ENCODE data around the gene PMPCA.

DNA sequence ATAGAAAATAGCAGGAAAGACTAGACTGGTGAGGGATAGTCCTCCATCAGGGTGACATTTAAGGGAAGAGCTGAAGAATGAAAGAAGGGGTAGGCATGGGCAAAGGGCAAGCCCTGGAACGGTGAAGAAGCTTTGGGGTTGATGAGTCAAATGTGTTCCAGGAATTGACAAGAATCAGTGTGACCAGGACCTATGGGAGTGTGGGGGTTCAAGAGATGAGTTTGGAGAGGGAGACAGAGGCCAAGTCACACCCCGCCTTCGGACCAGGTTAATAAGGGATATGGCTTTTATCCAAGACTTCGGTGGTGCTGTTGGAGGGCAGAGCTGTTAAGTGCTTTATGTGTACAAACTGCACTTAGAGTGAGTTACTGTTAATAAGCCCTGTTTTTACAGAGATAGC lies 920 bp downstream of the PMPCA start:
- TF ChIP-seq, protein P1, sequence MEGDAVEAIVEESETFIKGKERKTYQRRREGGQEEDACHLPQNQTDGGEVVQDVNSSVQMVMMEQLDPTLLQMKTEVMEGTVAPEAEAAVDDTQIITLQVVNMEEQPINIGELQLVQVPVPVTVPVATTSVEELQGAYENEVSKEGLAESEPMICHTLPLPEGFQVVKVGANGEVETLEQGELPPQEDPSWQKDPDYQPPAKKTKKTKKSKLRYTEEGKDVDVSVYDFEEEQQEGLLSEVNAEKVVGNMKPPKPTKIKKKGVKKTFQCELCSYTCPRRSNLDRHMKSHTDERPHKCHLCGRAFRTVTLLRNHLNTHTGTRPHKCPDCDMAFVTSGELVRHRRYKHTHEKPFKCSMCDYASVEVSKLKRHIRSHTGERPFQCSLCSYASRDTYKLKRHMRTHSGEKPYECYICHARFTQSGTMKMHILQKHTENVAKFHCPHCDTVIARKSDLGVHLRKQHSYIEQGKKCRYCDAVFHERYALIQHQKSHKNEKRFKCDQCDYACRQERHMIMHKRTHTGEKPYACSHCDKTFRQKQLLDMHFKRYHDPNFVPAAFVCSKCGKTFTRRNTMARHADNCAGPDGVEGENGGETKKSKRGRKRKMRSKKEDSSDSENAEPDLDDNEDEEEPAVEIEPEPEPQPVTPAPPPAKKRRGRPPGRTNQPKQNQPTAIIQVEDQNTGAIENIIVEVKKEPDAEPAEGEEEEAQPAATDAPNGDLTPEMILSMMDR (IDR thresholded peaks at IDR 0.05): no peak
- TF ChIP-seq POLR2A (IDR thresholded peaks at IDR 0.05): no peak

Measured in gastroesophageal sphincter (tissue), 3 donors.